GM12878 (cell line): ENCODE results near the gene SPINT1. TPM values are rescaled to one million over a fixed set of nuclear protein-coding genes. Genes with fewer than 3 reads are reported as not detected.
A peak's percentile ranks its signal among the peaks of the same experiment; 100 is the strongest.

Experiments used
- ATAC-seq: fragments of 200-7000 bp; cut with Tn5 transposase; 3 replicates; pipeline ENCODE4 v1.9.1; 2020; ENCODE audit warnings: mild to moderate bottlenecking, moderate library complexity
- BruUV-seq: library from RNA; stranded (reverse); fragments of 400-500 nt; replicated peaks from 2 replicates; lab custom pipeline; 2021; lab: Mats Ljungman, UMichigan
- CTCF ChIA-PET: fragments of 300-600 bp; sonication (Branson Sonifier 250); formaldehyde crosslinking; extraction: SDS; loops from one replicate; lab custom pipeline; 2021; ENCODE audit warnings: inconsistent platforms; lab: Yijun Ruan, JAX
- POLR2A ChIA-PET: fragments of 350-600 bp; formaldehyde crosslinking; extraction: SDS; loops from one replicate; lab custom pipeline; 2021; ENCODE audit warnings: inconsistent platforms; lab: Charles Lee
- RAD21 ChIA-PET: fragments of 300-600 bp; sonication (Branson Sonifier 250); formaldehyde crosslinking; loops from one replicate; lab custom pipeline; 2023; ENCODE audit warnings: antibody characterized with exemption; ENCODE audit not compliant: unreplicated experiment; lab: Charles Lee
- SMC1A ChIA-PET: fragments of 300-600 bp; sonication (Branson Sonifier 250); formaldehyde crosslinking; loops from one replicate; lab custom pipeline; 2023; ENCODE audit not compliant: unreplicated experiment, uncharacterized antibody; lab: Charles Lee
- DNase-seq: peaks from one replicate; pipeline ENCODE4 v3.0.0-alpha.2; 2011; ENCODE audit warnings: low read depth, low spot score
- FAIRE-seq: peaks from 3 replicates; lab custom pipeline; 2011; peaks lifted over from hg19 to GRCh38; lab: Jason Lieb, UNC
- H2AFZ ChIP-seq: 2 replicates; pipeline ENCODE4 v1.6.0; 2011; ENCODE audit warnings: low read depth, low read length, control low read depth; ENCODE audit not compliant: control insufficient read depth
- H3K27ac ChIP-seq: 2 replicates; pipeline ENCODE4 v1.5.1; 2011; ENCODE audit warnings: control low read depth; ENCODE audit not compliant: control insufficient read depth, insufficient read depth
- H3K27me3 ChIP-seq, 2 experiments: replicated peaks in 1 of 2; 2 replicates each; pipeline versions ENCODE4 v1.6.0 to v1.6.1; 2011; ENCODE audit warnings: low read length in 1 of 2; ENCODE audit not compliant: control insufficient read depth in 2 of 2, insufficient read depth in 2 of 2
- H3K36me3 ChIP-seq, 2 experiments: 2 replicates each; pipeline ENCODE4 v1.5.1; 2011; ENCODE audit warnings: low read length in 1 of 2; ENCODE audit not compliant: control insufficient read depth in 2 of 2, insufficient read depth in 2 of 2
- H3K4me1 ChIP-seq: 2 replicates; pipeline ENCODE4 v1.6.1; 2011; ENCODE audit warnings: mild to moderate bottlenecking, low read length, moderate library complexity, mixed read lengths; ENCODE audit not compliant: control insufficient read depth, insufficient read depth
- H3K4me2 ChIP-seq: 2 replicates; pipeline ENCODE4 v1.6.0; 2011; ENCODE audit warnings: control low read depth; ENCODE audit not compliant: control insufficient read depth, insufficient read depth
- H3K4me3 ChIP-seq: fragments of 200-600 bp; sonication (generic); 2 replicates; pipeline ENCODE4 v1.5.1; 2016
- H3K79me2 ChIP-seq: 2 replicates; pipeline ENCODE4 v1.6.0; 2011; ENCODE audit warnings: low read length; ENCODE audit not compliant: control insufficient read depth, insufficient read depth
- H3K9ac ChIP-seq: 2 replicates; pipeline ENCODE4 v1.8.0; 2011; ENCODE audit warnings: low read length, control low read depth, mixed read lengths; ENCODE audit not compliant: control insufficient read depth, insufficient read depth
- H3K9me3 ChIP-seq: replicated peaks from 3 replicates; pipeline ENCODE4 v1.5.1; 2011; ENCODE audit warnings: mild to moderate bottlenecking, low read length; ENCODE audit not compliant: control insufficient read depth, insufficient read depth
- H4K20me1 ChIP-seq: 2 replicates; pipeline ENCODE4 v1.6.0; 2011; ENCODE audit not compliant: control insufficient read depth, insufficient read depth
- DPF2 ChIP-seq: fragments of 450-650 bp; IDR thresholded peaks from 2 replicates; pipeline ENCODE4 v1.6.1; 2017; ENCODE audit warnings: mild to moderate bottlenecking
- EGR1 ChIP-seq, 2 experiments: IDR thresholded peaks; 1 replicate in 1 of 2; 2 replicates in 1 of 2; pipeline ENCODE4 v1.6.1; 2011 to 2012; ENCODE audit warnings: low read depth in 2 of 2, low read length in 2 of 2, borderline replicate concordance in 1 of 2, mild to moderate bottlenecking in 1 of 2, moderate library complexity in 1 of 2
- ETV6 ChIP-seq, 2 experiments: fragments of 450-650 bp in 1 of 2; IDR thresholded peaks in 1 of 2; conservative IDR thresholded peaks in 1 of 2; 2 replicates each; pipeline ENCODE4 v1.6.1; 2014; ENCODE audit warnings: antibody characterized with exemption in 1 of 2, borderline replicate concordance in 1 of 2, low read depth in 1 of 2, mild to moderate bottlenecking in 1 of 2, moderate library complexity in 1 of 2
- GATAD2B ChIP-seq: fragments of 450-650 bp; conservative IDR thresholded peaks from 2 replicates; pipeline ENCODE4 v1.6.1; 2017; ENCODE audit warnings: low read depth, mild to moderate bottlenecking, moderate library complexity
- HDAC6 ChIP-seq: fragments of 200-600 bp; sonication (generic); IDR thresholded peaks from one replicate; pipeline ENCODE4 v1.8.0; 2017; ENCODE audit warnings: antibody characterized with exemption; ENCODE audit not compliant: unreplicated experiment
- IKZF1 ChIP-seq: fragments of 450-650 bp; conservative IDR thresholded peaks from 2 replicates; pipeline ENCODE4 v1.6.1; 2017; ENCODE audit warnings: antibody characterized with exemption, mild to moderate bottlenecking
- IKZF2 ChIP-seq, 2 experiments: fragments of 450-650 bp; IDR thresholded peaks; 2 replicates each; pipeline ENCODE4 v1.6.1; 2017; ENCODE audit warnings: mild to moderate bottlenecking in 2 of 2, moderate library complexity in 2 of 2
- POLR2A ChIP-seq: IDR thresholded peaks from 2 replicates; pipeline ENCODE4 v1.6.1; 2011; ENCODE audit warnings: low read depth, mild to moderate bottlenecking, low read length
- POU2F2 ChIP-seq: IDR thresholded peaks from 3 replicates; pipeline ENCODE4 v1.6.1; 2011; ENCODE audit warnings: low read depth, mild to moderate bottlenecking, low read length, borderline replicate concordance
- SPI1 ChIP-seq: IDR thresholded peaks from 2 replicates; pipeline ENCODE4 v1.6.1; 2011; ENCODE audit warnings: low read depth, mild to moderate bottlenecking, low read length, moderate library complexity, borderline replicate concordance; ENCODE audit not compliant: insufficient read depth
- ZNF24 ChIP-seq: fragments of 450-650 bp; IDR thresholded peaks from 2 replicates; pipeline ENCODE4 v1.6.1; 2017; ENCODE audit warnings: antibody characterized with exemption, mild to moderate bottlenecking
- WGBS: methylation state at CpG from one replicate; pipeline ENCODE4 v1.1.6; 2016; ENCODE audit warnings: low lambda C conversion rate; ENCODE audit not compliant: insufficient replicate concordance, insufficient coverage; ENCODE audit errors: missing lambda C conversion rate; 5-methylcytosine and 5-hydroxymethylcytosine counted together
- in situ Hi-C: fragments of 300-500 bp; cut with MboI; formaldehyde crosslinking; loops from 9 replicates; pipeline ENCODE4 v1.14.3; 2018; ENCODE audit warnings: mixed read lengths
- intact Hi-C: fragments of 100-400 bp; cut with micrococcal nuclease; formaldehyde crosslinking; loops from one replicate; pipeline ENCODE4 v1.14.2; 2022; ENCODE audit not compliant: unreplicated experiment
- polyA plus RNA-seq, 11 experiments: library from polyadenylated mRNA; depleted of rRNA in 4 of 11; unstranded in 6 of 11; stranded (reverse) in 5 of 11; fragments of >200 nt; fragmentation: Nextera tagmentation in 4 of 11; fragmentation: Illumina TruSeq in 1 of 11; extraction: Ambion mirVana in 4 of 11; extraction: Trizol in 1 of 11; gene quantifications; 1 replicate in 1 of 11; 2 replicates in 10 of 11; pipeline versions ENCODE4 v1.2.1 to v1.2.3, GENCODE V29; 2011 to 2016; ENCODE audit warnings: inconsistent platforms in 2 of 11, missing spikeins in 2 of 11, low read depth in 1 of 11
- total RNA-seq, 4 experiments: library from RNA; depleted of rRNA in 3 of 4; stranded (reverse); fragments of >200 nt in 3 of 4; fragmentation: Illumina TruSeq in 1 of 4; extraction: Trizol in 1 of 4; gene quantifications; 2 replicates each; pipeline versions ENCODE4 v1.2.1 to v1.2.3, GENCODE V29; 2013 to 2021
- TF ChIP-seq, protein P1 (sequence below): IDR thresholded peaks from 2 replicates; pipeline ENCODE4 v1.6.1; 2012; ENCODE audit warnings: mild to moderate bottlenecking, low read depth, low read length
- TF ChIP-seq, protein P2 (sequence below): fragments of 450-650 bp; IDR thresholded peaks from 2 replicates; pipeline ENCODE4 v1.6.1; 2016; ENCODE audit warnings: mild to moderate bottlenecking, moderate library complexity, borderline replicate concordance

Gene SPINT1
- total and polyA plus RNA-seq, 10 of the 15 experiments (the other 5 are each of a cell fraction or from before 2014, with no cell fraction given), result 3.5 to 28.6 (median 10.2) TPM

DNA sequence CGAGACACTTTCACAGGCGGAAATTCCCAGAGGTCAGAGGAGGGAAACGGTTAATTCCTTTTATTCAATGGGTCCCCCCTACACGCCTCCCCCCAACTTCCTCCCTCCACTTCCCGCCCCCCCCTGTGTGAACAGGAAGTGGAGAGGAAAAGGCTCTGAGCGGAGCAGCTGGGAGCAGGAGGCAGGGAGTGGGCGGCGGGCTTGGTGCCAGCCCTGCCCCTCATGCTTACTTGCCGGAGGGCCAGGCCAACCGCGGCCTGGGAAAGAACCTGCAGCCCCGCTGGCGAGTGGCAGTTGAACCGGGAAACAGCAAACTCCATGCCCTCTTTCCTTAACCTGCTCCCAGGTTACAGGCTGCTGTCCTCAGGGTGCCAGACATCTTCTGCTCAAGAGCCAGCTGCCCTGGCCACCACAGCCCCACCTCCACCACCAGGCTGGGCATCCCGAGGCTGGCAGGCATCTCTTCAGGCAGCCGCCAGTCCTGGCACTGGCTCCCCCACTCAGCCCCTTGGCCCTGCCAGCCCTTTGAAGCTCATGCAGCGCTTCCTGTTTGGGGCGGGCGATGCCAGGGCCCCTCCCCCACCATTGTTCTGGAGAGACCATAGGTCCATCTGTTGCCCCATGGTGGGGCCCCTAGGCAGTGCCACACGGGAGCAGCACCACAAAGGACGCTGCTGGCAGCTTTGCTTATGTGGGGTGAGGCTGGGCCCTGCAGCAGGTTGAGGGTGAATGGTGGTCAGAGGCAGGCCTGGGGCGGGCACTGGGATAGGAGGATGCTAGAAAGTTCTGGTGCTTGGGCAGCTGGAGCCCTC lies 63.3 kb downstream of the SPINT1 start:
- ATAC-seq (peak; percentile 6), DNase-seq (no peak), FAIRE-seq (no peak)
- Histone ChIP-seq H2AFZ (peak overlapping the region; percentile 77), H3K4me2 (peak overlapping the region; percentile 91), H3K27me3 (no peaks in the 10 kb centered on the region), H3K4me3 (peak overlapping the region; percentile 60), H3K27ac (peak overlapping the region; percentile 49; the same call in 1 of the 2 replicates), H3K36me3 (peaks cover 11 to 13% of the 10 kb centered on the region in 2 experiments), H4K20me1 (no peaks in the 10 kb centered on the region), H3K4me1 (peaks cover 26% of the 10 kb centered on the region), H3K9me3 (no peaks in the 10 kb centered on the region), H3K79me2 (no peaks in the 10 kb centered on the region; the same call in 1 of the 2 replicates), H3K9ac (peak overlapping the region; percentile 24; the same call in 1 of the 2 replicates)
- BruUV-seq, result no TSS peak
- WGBS, result 11% methylated on average over 22 of the region's 22 CpGs
- in situ Hi-C loops, result no loop called here
- intact Hi-C loops, result loop anchor here (2.0 to 5.0 kb wide), 2 partner anchors 35 to 108 kb away; no protein-coding TSS in a partner anchor
- CTCF ChIA-PET, result interaction anchor here (1.3 to 11.9 kb wide), 21 partner anchors 10 to 339 kb away, joined by 3 to 157 read pairs (median 5); partner anchors contain the start of genes CHP1, DLL4 and VPS18
- RAD21 ChIA-PET, result interaction anchor here (1.0 to 7.0 kb wide), 8 partner anchors 13 to 324 kb away, joined by 3 to 82 read pairs (median 10); partner anchors contain the start of genes CHP1 and VPS18
- POLR2A ChIA-PET, result interaction anchor here (1.2 to 1.3 kb wide), 2 partner anchors 10 to 18 kb away, joined by 3 read pairs; no protein-coding TSS in a partner anchor
- TF ChIP-seq SPI1 (peak; percentile 44; the same call in 1 of the 2 replicates), POU2F2 (0 out of 3 replicates have a peak, but pooled peaks have one; percentile 29), DPF2 (peak; percentile 17; the same call in 1 of the 2 replicates), ZNF24 (no peak), GATAD2B (peak; percentile 31), IKZF2 (IDR thresholded peaks at IDR 0.05) (peak in 1 of 2 experiments; percentile 10; a peak in 1 of 4 replicates), EGR1 (IDR thresholded peaks at IDR 0.05; ENCODE audit: borderline replicate concordance in 1 of 2, low read depth in 2 of 2, low read length in 2 of 2) (peak in 1 of 2 experiments; percentile 83; a peak in 2 of 3 replicates), IKZF1 (peak; percentile 51; the same call in 1 of the 2 replicates), POLR2A (peak; percentile 25; the same call in 1 of the 2 replicates), ETV6 (conservative IDR thresholded peaks at IDR 0.05 in 1 of 2, IDR thresholded peaks at IDR 0.05 in 1 of 2; ENCODE audit: borderline replicate concordance in 1 of 2, low read depth in 1 of 2) (peak in 1 of 2 experiments; percentile 94; a peak in 2 of 4 replicates), HDAC6 (no peak)
- TF ChIP-seq, protein P1, sequence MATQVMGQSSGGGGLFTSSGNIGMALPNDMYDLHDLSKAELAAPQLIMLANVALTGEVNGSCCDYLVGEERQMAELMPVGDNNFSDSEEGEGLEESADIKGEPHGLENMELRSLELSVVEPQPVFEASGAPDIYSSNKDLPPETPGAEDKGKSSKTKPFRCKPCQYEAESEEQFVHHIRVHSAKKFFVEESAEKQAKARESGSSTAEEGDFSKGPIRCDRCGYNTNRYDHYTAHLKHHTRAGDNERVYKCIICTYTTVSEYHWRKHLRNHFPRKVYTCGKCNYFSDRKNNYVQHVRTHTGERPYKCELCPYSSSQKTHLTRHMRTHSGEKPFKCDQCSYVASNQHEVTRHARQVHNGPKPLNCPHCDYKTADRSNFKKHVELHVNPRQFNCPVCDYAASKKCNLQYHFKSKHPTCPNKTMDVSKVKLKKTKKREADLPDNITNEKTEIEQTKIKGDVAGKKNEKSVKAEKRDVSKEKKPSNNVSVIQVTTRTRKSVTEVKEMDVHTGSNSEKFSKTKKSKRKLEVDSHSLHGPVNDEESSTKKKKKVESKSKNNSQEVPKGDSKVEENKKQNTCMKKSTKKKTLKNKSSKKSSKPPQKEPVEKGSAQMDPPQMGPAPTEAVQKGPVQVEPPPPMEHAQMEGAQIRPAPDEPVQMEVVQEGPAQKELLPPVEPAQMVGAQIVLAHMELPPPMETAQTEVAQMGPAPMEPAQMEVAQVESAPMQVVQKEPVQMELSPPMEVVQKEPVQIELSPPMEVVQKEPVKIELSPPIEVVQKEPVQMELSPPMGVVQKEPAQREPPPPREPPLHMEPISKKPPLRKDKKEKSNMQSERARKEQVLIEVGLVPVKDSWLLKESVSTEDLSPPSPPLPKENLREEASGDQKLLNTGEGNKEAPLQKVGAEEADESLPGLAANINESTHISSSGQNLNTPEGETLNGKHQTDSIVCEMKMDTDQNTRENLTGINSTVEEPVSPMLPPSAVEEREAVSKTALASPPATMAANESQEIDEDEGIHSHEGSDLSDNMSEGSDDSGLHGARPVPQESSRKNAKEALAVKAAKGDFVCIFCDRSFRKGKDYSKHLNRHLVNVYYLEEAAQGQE, result no peak
- TF ChIP-seq, protein P2, sequence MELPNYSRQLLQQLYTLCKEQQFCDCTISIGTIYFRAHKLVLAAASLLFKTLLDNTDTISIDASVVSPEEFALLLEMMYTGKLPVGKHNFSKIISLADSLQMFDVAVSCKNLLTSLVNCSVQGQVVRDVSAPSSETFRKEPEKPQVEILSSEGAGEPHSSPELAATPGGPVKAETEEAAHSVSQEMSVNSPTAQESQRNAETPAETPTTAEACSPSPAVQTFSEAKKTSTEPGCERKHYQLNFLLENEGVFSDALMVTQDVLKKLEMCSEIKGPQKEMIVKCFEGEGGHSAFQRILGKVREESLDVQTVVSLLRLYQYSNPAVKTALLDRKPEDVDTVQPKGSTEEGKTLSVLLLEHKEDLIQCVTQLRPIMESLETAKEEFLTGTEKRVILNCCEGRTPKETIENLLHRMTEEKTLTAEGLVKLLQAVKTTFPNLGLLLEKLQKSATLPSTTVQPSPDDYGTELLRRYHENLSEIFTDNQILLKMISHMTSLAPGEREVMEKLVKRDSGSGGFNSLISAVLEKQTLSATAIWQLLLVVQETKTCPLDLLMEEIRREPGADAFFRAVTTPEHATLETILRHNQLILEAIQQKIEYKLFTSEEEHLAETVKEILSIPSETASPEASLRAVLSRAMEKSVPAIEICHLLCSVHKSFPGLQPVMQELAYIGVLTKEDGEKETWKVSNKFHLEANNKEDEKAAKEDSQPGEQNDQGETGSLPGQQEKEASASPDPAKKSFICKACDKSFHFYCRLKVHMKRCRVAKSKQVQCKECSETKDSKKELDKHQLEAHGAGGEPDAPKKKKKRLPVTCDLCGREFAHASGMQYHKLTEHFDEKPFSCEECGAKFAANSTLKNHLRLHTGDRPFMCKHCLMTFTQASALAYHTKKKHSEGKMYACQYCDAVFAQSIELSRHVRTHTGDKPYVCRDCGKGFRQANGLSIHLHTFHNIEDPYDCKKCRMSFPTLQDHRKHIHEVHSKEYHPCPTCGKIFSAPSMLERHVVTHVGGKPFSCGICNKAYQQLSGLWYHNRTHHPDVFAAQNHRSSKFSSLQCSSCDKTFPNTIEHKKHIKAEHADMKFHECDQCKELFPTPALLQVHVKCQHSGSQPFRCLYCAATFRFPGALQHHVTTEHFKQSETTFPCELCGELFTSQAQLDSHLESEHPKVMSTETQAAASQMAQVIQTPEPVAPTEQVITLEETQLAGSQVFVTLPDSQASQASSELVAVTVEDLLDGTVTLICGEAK, result peak; percentile 28; the same call in 1 of the 2 replicates
- SMC1A ChIA-PET, result interaction anchor here (0.7 to 6.5 kb wide), 16 partner anchors 10 to 278 kb away, joined by 3 to 49 read pairs (median 4); no protein-coding TSS in a partner anchor
